Mammary epithelial cell (primary cell): ENCODE results near the gene TMEM222.
"Not testable (repeated sequence)": the region's sequence is repeated elsewhere in the genome, so short reads cannot be mapped to it uniquely, and the experiment has no call there.

Experiments
- CTCF ChIP-seq, 2 donors: IDR thresholded peaks in 1 of 2; conservative IDR thresholded peaks in 1 of 2; 2 replicates each; pipeline ENCODE4 v1.5.1; 2011 to 2012; ENCODE audit warnings: inconsistent platforms in 2 of 2, low read length in 2 of 2, mild to moderate bottlenecking in 2 of 2, control low read depth in 1 of 2, low read depth in 1 of 2; ENCODE audit not compliant: insufficient read depth in 1 of 2; ENCODE audit errors: extremely low read depth in 1 of 2
- EZH2 ChIP-seq: IDR thresholded peaks from 2 replicates; pipeline ENCODE4 v1.6.1; 2012; ENCODE audit warnings: low read length, inconsistent platforms, borderline replicate concordance

GRCh38 chr1:27384797-27385196 lies 62.8 kb downstream of the TMEM222 start:
- not testable (repeated sequence) for TF ChIP-seq CTCF (conservative IDR thresholded peaks at IDR 0.05 in 1 of 2, IDR thresholded peaks at IDR 0.05 in 1 of 2; ENCODE audit: extremely low read depth in 1 of 2, insufficient read depth in 1 of 2, low read depth in 1 of 2, low read length in 2 of 2); EZH2
